ENCODE data around the gene TLE6.

- TF ChIP-seq, protein P1, sequence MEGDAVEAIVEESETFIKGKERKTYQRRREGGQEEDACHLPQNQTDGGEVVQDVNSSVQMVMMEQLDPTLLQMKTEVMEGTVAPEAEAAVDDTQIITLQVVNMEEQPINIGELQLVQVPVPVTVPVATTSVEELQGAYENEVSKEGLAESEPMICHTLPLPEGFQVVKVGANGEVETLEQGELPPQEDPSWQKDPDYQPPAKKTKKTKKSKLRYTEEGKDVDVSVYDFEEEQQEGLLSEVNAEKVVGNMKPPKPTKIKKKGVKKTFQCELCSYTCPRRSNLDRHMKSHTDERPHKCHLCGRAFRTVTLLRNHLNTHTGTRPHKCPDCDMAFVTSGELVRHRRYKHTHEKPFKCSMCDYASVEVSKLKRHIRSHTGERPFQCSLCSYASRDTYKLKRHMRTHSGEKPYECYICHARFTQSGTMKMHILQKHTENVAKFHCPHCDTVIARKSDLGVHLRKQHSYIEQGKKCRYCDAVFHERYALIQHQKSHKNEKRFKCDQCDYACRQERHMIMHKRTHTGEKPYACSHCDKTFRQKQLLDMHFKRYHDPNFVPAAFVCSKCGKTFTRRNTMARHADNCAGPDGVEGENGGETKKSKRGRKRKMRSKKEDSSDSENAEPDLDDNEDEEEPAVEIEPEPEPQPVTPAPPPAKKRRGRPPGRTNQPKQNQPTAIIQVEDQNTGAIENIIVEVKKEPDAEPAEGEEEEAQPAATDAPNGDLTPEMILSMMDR (IDR thresholded peaks at IDR 0.05; ENCODE audit: low read depth, low read length, poor library complexity, severe bottlenecking) = no peak
- no peak for TF ChIP-seq EZH2phosphoT487 (IDR thresholded peaks at IDR 0.05; ENCODE audit: borderline replicate concordance, low read length)
These were observed 49.4 kb downstream of the TLE6 start for GRCh38 chr19:3026768-3027167.
